ENCODE data around the gene LDB2.
"Not testable (repeated sequence)": the region's sequence is repeated elsewhere in the genome, so short reads cannot be mapped to it uniquely, and the experiment has no call there.

The LDB2 gene

GRCh38 chr4:16532240-16532970 lies 366.0 kb downstream of the LDB2 start:
- Histone ChIP-seq H3K79me1 (ENCODE audit: low read length) (peaks cover 3% of the 10 kb centered on the region), H3K4me3 (ENCODE audit: low read length) (no peak overlapping the region), H3K4me2 (ENCODE audit: low read length) (no peak overlapping the region), H4K8ac (ENCODE audit: low read depth, low read length) (no peak overlapping the region), H3K27ac (ENCODE audit: low read depth, low read length) (no peak overlapping the region), H3K23ac (ENCODE audit: low read length) (no peak overlapping the region), H3K4ac (ENCODE audit: low read depth, low read length) (no peak overlapping the region), H3K4me1 (ENCODE audit: control insufficient read depth, low read depth, low read length) (no peaks in the 10 kb centered on the region), H2BK15ac (replicated peaks; ENCODE audit: low read depth) (no peak overlapping the region), H3K9ac (ENCODE audit: low read length) (no peak overlapping the region), H2BK5ac (ENCODE audit: low read length) (no peak overlapping the region), H3K36me3 (ENCODE audit: control insufficient read depth, insufficient read depth, low read length) (no peaks in the 10 kb centered on the region), H3K79me2 (ENCODE audit: control insufficient read depth, insufficient read depth, low read length) (no peaks in the 10 kb centered on the region), H3K18ac (ENCODE audit: low read length) (no peak overlapping the region), H4K5ac (ENCODE audit: low read length) (no peak overlapping the region), H3K27me3 (ENCODE audit: insufficient read depth, low read length, poor library complexity) (no peaks in the 10 kb centered on the region), H2AK5ac (ENCODE audit: low read length) (no peak overlapping the region), H2BK120ac (ENCODE audit: low read depth, low read length) (no peak overlapping the region), H3K56ac (ENCODE audit: low read length) (no peak overlapping the region)
- no peak for DNase-seq
- WGBS (ENCODE audit: extremely low coverage, insufficient coverage, low lambda C conversion rate), result no CpG with 5 or more reads among the region's 6 CpGs

GRCh38 chr4:16530688-16531635 lies 367.5 kb downstream of the LDB2 start:
- Histone ChIP-seq H2BK5ac (ENCODE audit: low read length) (no peak overlapping the region), H3K23ac (ENCODE audit: low read length) (no peak overlapping the region), H3K4me3 (ENCODE audit: low read length) (no peak overlapping the region), H3K79me2 (ENCODE audit: control insufficient read depth, insufficient read depth, low read length) (no peaks in the 10 kb centered on the region), H2BK15ac (replicated peaks; ENCODE audit: low read depth) (no peak overlapping the region), H3K27me3 (ENCODE audit: insufficient read depth, low read length, poor library complexity) (no peaks in the 10 kb centered on the region), H3K4me1 (ENCODE audit: control insufficient read depth, low read depth, low read length) (no peaks in the 10 kb centered on the region), H3K9ac (ENCODE audit: low read length) (no peak overlapping the region), H2AK5ac (ENCODE audit: low read length) (no peak overlapping the region), H4K5ac (ENCODE audit: low read length) (no peak overlapping the region), H3K56ac (ENCODE audit: low read length) (no peak overlapping the region), H4K8ac (ENCODE audit: low read depth, low read length) (no peak overlapping the region), H3K4ac (ENCODE audit: low read depth, low read length) (no peak overlapping the region), H3K36me3 (ENCODE audit: control insufficient read depth, insufficient read depth, low read length) (no peaks in the 10 kb centered on the region), H2BK120ac (ENCODE audit: low read depth, low read length) (no peak overlapping the region), H3K18ac (ENCODE audit: low read length) (no peak overlapping the region), H3K79me1 (ENCODE audit: low read length) (peaks cover 3% of the 10 kb centered on the region), H3K4me2 (ENCODE audit: low read length) (no peak overlapping the region), H3K27ac (ENCODE audit: low read depth, low read length) (no peak overlapping the region)
- WGBS (ENCODE audit: extremely low coverage, insufficient coverage, low lambda C conversion rate), result no CpG with 5 or more reads among the region's 3 CpGs
- DNase-seq, result no peak

- Histone ChIP-seq H3K4me2 (ENCODE audit: low read length) (no peak overlapping the region), H3K23ac (ENCODE audit: low read length) (no peak overlapping the region), H4K8ac (ENCODE audit: low read depth, low read length) (no peak overlapping the region), H3K56ac (ENCODE audit: low read length) (no peak overlapping the region), H3K4ac (ENCODE audit: low read depth, low read length) (no peak overlapping the region), H3K18ac (ENCODE audit: low read length) (no peak overlapping the region), H3K27me3 (ENCODE audit: insufficient read depth, low read length, poor library complexity) (no peaks in the 10 kb centered on the region), H3K4me3 (ENCODE audit: low read length) (no peak overlapping the region), H3K79me1 (ENCODE audit: low read length) (no peaks in the 10 kb centered on the region), H2BK5ac (ENCODE audit: low read length) (no peak overlapping the region), H3K79me2 (ENCODE audit: control insufficient read depth, insufficient read depth, low read length) (no peaks in the 10 kb centered on the region), H2BK120ac (ENCODE audit: low read depth, low read length) (no peak overlapping the region), H4K5ac (ENCODE audit: low read length) (no peak overlapping the region), H2AK5ac (ENCODE audit: low read length) (no peak overlapping the region), H3K4me1 (ENCODE audit: control insufficient read depth, low read depth, low read length) (no peaks in the 10 kb centered on the region), H3K9ac (ENCODE audit: low read length) (no peak overlapping the region), H2BK15ac (replicated peaks; ENCODE audit: low read depth) (no peak overlapping the region), H3K36me3 (ENCODE audit: control insufficient read depth, insufficient read depth, low read length) (no peaks in the 10 kb centered on the region), H3K27ac (ENCODE audit: low read depth, low read length) (no peak overlapping the region)
- WGBS (ENCODE audit: extremely low coverage, insufficient coverage, low lambda C conversion rate), result no CpG with 5 or more reads among the region's 5 CpGs
- no peak for DNase-seq
Observed at GRCh38 chr4:16524911-16525554, 373.4 kb downstream of the LDB2 start.

- Histone ChIP-seq H3K23ac (ENCODE audit: low read length) (no peak overlapping the region), H3K27me3 (ENCODE audit: insufficient read depth, low read length, poor library complexity) (no peaks in the 10 kb centered on the region), H3K56ac (ENCODE audit: low read length) (no peak overlapping the region), H3K79me1 (ENCODE audit: low read length) (no peaks in the 10 kb centered on the region), H3K4me2 (ENCODE audit: low read length) (no peak overlapping the region), H3K27ac (ENCODE audit: low read depth, low read length) (no peak overlapping the region), H4K8ac (ENCODE audit: low read depth, low read length) (no peak overlapping the region), H2BK120ac (ENCODE audit: low read depth, low read length) (no peak overlapping the region), H3K9ac (ENCODE audit: low read length) (no peak overlapping the region), H2BK5ac (ENCODE audit: low read length) (no peak overlapping the region), H3K36me3 (ENCODE audit: control insufficient read depth, insufficient read depth, low read length) (no peaks in the 10 kb centered on the region), H3K4me3 (ENCODE audit: low read length) (no peak overlapping the region), H3K4ac (ENCODE audit: low read depth, low read length) (no peak overlapping the region), H3K4me1 (ENCODE audit: control insufficient read depth, low read depth, low read length) (no peaks in the 10 kb centered on the region), H3K79me2 (ENCODE audit: control insufficient read depth, insufficient read depth, low read length) (no peaks in the 10 kb centered on the region), H2BK15ac (replicated peaks; ENCODE audit: low read depth) (no peak overlapping the region), H2AK5ac (ENCODE audit: low read length) (no peak overlapping the region), H3K18ac (ENCODE audit: low read length) (no peak overlapping the region), H4K5ac (ENCODE audit: low read length) (no peak overlapping the region)
- no peak for DNase-seq
- WGBS (ENCODE audit: extremely low coverage, insufficient coverage, low lambda C conversion rate), result no CpG with 5 or more reads among the region's 5 CpGs
Observed at GRCh38 chr4:16524406-16524805, 374.0 kb downstream of the LDB2 start.

- H4K5ac ChIP-seq (ENCODE audit: low read length); H3K18ac ChIP-seq (ENCODE audit: low read length); H2BK15ac ChIP-seq (replicated peaks; ENCODE audit: low read depth); H3K23ac ChIP-seq (ENCODE audit: low read length); H3K4me1 ChIP-seq (ENCODE audit: control insufficient read depth, low read depth, low read length); H3K27me3 ChIP-seq (ENCODE audit: insufficient read depth, low read length, poor library complexity); H3K79me2 ChIP-seq (ENCODE audit: control insufficient read depth, insufficient read depth, low read length); H2AK5ac ChIP-seq (ENCODE audit: low read length); H3K4me2 ChIP-seq (ENCODE audit: low read length); H4K8ac ChIP-seq (ENCODE audit: low read depth, low read length); H3K27ac ChIP-seq (ENCODE audit: low read depth, low read length); H3K79me1 ChIP-seq (ENCODE audit: low read length); H3K4ac ChIP-seq (ENCODE audit: low read depth, low read length); H2BK5ac ChIP-seq (ENCODE audit: low read length); H2BK120ac ChIP-seq (ENCODE audit: low read depth, low read length); DNase-seq; H3K56ac ChIP-seq (ENCODE audit: low read length); H3K9ac ChIP-seq (ENCODE audit: low read length); H3K4me3 ChIP-seq (ENCODE audit: low read length); H3K36me3 ChIP-seq (ENCODE audit: control insufficient read depth, insufficient read depth, low read length): not testable (repeated sequence)
- WGBS (ENCODE audit: extremely low coverage, insufficient coverage, low lambda C conversion rate), result no CpG with 5 or more reads among the region's 6 CpGs
Observed at GRCh38 chr4:16523526-16523925, 374.9 kb downstream of the LDB2 start.

All from mesendoderm (in vitro differentiated cells).